Endothelial cell (in vitro differentiated cells): ENCODE data around the gene NTN1. TPM values are rescaled to one million over a fixed set of nuclear protein-coding genes. Genes with fewer than 3 reads are reported as not detected.

Experiments used
- DNase-seq: peaks from one replicate; pipeline ENCODE4 v3.0.0; 2021; ENCODE audit warnings: low spot score
- H3K27ac Mint-ChIP-seq: one replicate; pipeline ENCODE4 v1.8.0; 2021; ENCODE audit warnings: mixed read lengths, inconsistent platforms; ENCODE audit not compliant: unreplicated experiment
- H3K27me3 Mint-ChIP-seq: one replicate; pipeline ENCODE4 v1.8.0; 2021; ENCODE audit warnings: mild to moderate bottlenecking, moderate library complexity, mixed read lengths, inconsistent platforms; ENCODE audit not compliant: unreplicated experiment
- H3K36me3 Mint-ChIP-seq: one replicate; pipeline ENCODE4 v1.8.0; 2021; ENCODE audit warnings: mild to moderate bottlenecking, low read depth, mixed read lengths, inconsistent platforms; ENCODE audit not compliant: unreplicated experiment
- H3K4me1 Mint-ChIP-seq: one replicate; pipeline ENCODE4 v1.8.0; 2021; ENCODE audit warnings: mild to moderate bottlenecking, mixed read lengths, inconsistent platforms; ENCODE audit not compliant: unreplicated experiment
- H3K4me3 Mint-ChIP-seq: one replicate; pipeline ENCODE4 v1.8.0; 2021; ENCODE audit warnings: mild to moderate bottlenecking, mixed read lengths, inconsistent platforms; ENCODE audit not compliant: unreplicated experiment
- H3K9me3 Mint-ChIP-seq: one replicate; pipeline ENCODE4 v1.8.0; 2021; ENCODE audit warnings: mixed read lengths, inconsistent platforms; ENCODE audit not compliant: unreplicated experiment
- CTCF ChIP-seq: fragments of 200-600 bp; sonication (generic); IDR thresholded peaks from one replicate; pipeline ENCODE4 v1.5.0; 2021; ENCODE audit warnings: antibody characterized with exemption; ENCODE audit not compliant: unreplicated experiment
- total RNA-seq: library from RNA; stranded (reverse); fragmentation: NEBNext Ultra II Directional; extraction: Animal tissue kit (Norgen Biotek cat#: 25700); gene quantifications from one replicate; pipeline ENCODE4 v1.2.1, GENCODE V29; 2021; ENCODE audit not compliant: unreplicated experiment

The NTN1 gene
- total RNA-seq, 1 donor from 2014 or later: 6.6 TPM

- no peaks in the 10 kb centered on the region for H3K9me3 Mint-ChIP-seq
- no peak for TF ChIP-seq CTCF
- peaks cover 3% of the 10 kb centered on the region for H3K36me3 Mint-ChIP-seq
- H3K27ac Mint-ChIP-seq: no peak overlapping the region
- peaks cover 8% of the 10 kb centered on the region for H3K27me3 Mint-ChIP-seq
- no peak overlapping the region for H3K4me3 Mint-ChIP-seq
- H3K4me1 Mint-ChIP-seq: peaks cover 14% of the 10 kb centered on the region
- DNase-seq: no peak
Observed at GRCh38 chr17:9208381-9209105, 187.2 kb downstream of the NTN1 start.

GRCh38 chr17:9209347-9209746 lies 188.0 kb downstream of the NTN1 start:
- H3K9me3 Mint-ChIP-seq: no peaks in the 10 kb centered on the region
- DNase-seq: no peak
- H3K27ac Mint-ChIP-seq: no peak overlapping the region
- H3K27me3 Mint-ChIP-seq: peaks cover 8% of the 10 kb centered on the region
- peaks cover 3% of the 10 kb centered on the region for H3K36me3 Mint-ChIP-seq
- TF ChIP-seq CTCF: no peak
- peaks cover 11% of the 10 kb centered on the region for H3K4me1 Mint-ChIP-seq
- H3K4me3 Mint-ChIP-seq: no peak overlapping the region

- no peak for DNase-seq
- H3K4me3 Mint-ChIP-seq: no peak overlapping the region
- H3K27me3 Mint-ChIP-seq: peaks cover 5% of the 10 kb centered on the region
- H3K27ac Mint-ChIP-seq: no peak overlapping the region
- peaks cover 3% of the 10 kb centered on the region for H3K36me3 Mint-ChIP-seq
- peaks cover 8% of the 10 kb centered on the region for H3K4me1 Mint-ChIP-seq
- no peak for TF ChIP-seq CTCF
- no peaks in the 10 kb centered on the region for H3K9me3 Mint-ChIP-seq
Observed at GRCh38 chr17:9209781-9210370, 188.6 kb downstream of the NTN1 start.

- H3K4me3 Mint-ChIP-seq: no peak overlapping the region
- no peak overlapping the region for H3K27ac Mint-ChIP-seq
- H3K4me1 Mint-ChIP-seq: peaks cover 5% of the 10 kb centered on the region
- peaks cover 5% of the 10 kb centered on the region for H3K36me3 Mint-ChIP-seq
- DNase-seq: no peak
- no peak for TF ChIP-seq CTCF
- peaks cover 5% of the 10 kb centered on the region for H3K27me3 Mint-ChIP-seq
- H3K9me3 Mint-ChIP-seq: no peaks in the 10 kb centered on the region
Observed at GRCh38 chr17:9211133-9211765, 189.9 kb downstream of the NTN1 start.
